Stimulated activated CD8-positive, alpha-beta memory T cell treated with anti-CD3 and anti-CD28 coated beads, Interleukin-2, amount 100 ng/mL, for 1 hour (primary cell): Measurements from ENCODE around the gene SSUH2.

ENCODE experiments used
- DNase-seq, 2 donors: peaks; one replicate each; pipeline ENCODE4 v3.0.0-alpha.2; 2020; ENCODE audit warnings: low read depth in 2 of 2

The SSUH2 gene

DNA sequence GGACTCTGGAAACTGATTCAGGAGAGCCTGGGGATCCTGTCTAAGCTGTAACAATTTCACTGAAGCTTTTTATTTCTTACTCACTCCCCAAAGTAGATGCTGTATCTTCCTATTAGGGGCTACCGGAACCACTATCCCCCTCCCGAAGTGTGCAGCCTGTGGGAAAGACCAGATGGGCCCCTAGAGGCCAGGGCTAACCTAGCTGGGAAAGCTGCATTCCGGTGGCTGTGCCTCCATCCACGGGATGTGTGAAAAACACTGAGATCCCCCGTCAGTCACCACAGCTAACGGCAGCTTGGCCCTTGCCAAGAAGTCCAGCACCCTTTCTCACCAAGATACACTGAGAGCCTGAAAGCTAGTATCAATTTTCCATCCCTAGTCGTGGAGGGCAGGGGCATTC lies 3.1 kb downstream of the SSUH2 start:
- no peak for DNase-seq

DNA sequence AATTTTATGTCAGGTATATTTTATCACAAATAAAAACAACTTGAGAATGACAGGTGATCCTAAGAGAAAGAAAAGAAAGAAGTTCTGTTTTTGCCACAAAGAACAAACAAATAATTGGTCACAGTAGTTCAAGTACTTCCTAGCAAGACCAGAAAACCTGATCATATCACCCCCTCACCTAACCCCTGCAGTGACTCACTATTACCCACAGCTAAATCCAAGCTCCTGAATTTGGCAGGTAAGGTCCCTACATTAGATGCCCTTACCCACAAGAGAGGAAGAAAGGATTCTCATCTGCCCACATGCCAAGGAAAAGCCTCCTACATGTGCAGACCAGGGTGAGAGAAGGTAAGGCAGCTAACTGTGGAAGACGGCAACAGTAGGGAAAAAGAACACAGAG lies 4.4 kb downstream of the SSUH2 start:
- no peak for DNase-seq

DNA sequence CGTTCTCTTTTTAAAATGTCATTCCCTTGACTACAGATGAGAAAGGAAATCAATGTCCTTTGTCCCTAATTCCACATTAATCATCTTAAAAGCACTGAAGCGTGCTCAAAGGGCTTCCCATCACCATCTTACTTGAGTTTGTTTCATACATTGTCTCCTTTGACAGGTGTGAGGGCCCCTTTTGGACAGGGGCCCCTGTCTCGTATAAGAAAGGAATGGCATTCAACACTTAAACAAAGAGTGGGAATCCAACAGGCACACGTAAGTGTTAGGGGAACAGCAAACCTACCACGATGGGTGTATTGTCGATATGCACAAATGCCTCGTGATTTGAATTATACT lies 5.0 kb downstream of the SSUH2 start:
- DNase-seq = no peak

DNA sequence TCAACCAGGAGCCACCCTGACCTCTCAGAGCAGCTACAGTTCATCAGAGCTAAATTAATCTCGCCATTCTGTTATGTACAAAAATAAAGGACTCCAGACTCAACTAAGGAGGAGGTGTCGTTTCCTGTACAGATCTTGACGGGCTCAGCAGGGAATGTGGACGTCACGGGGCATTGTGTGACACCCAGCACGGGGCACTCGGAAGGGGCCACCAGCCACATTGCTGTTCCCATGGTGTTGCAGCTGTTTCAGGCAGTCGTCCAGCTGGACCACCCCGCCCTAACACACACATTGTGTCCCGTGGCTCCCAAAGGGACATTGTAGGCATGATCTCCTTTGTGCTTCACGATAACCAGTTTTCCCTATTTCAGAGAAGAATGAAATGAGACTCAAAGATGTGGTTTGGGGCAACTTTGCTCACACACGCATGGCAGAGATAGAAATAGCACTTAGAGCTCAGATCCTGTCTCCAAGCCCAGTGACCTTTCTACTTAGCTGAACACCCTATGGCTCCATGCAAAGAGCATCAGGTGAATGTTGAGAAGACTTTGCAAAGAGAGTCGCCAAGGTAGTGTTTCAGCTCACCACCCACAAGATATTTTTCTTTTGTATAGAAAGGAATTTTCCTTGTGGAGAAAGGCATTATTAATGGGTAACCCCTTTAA lies 5.5 kb downstream of the SSUH2 start:
- no peak for DNase-seq

DNA sequence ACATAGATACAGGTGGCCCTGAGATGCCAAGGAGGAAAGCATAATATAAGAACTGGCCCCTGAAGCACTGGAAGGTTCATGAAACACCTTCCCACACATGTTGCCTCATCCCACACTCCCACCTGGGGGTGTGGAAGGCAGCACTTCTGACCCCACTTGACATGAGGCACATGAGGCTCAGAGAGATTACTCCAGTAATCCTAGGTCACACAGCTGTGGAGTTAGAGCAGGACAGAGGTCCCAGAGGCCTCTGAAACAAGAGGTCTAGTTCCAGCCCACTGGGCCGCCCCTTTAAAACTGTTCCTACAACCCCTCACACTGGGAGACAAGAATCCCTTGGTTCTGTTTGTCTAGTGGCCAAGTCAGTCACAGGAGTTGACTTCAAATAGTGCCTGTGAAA lies 7.2 kb downstream of the SSUH2 start:
- no peak for DNase-seq

DNA sequence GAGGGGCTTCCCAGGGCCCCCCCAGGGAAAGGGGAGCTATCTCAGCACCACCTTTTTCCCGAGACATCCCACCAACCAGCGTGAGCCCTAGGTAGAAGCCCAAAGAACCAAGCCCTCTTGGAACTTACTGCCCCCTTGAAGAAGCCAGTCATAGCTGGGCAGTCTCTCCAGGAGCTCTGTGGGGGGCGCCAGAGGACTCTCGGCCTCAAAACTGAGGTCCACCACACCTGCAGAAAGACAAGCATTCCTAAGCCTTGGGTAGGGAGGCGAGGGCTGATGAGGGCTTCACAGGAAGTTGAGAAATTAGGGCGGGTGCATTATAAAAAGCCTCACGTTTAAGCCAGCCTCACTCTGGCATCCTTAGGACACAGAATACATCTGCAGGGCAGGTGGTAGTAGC lies 9.0 kb downstream of the SSUH2 start:
- DNase-seq = no peak

DNA sequence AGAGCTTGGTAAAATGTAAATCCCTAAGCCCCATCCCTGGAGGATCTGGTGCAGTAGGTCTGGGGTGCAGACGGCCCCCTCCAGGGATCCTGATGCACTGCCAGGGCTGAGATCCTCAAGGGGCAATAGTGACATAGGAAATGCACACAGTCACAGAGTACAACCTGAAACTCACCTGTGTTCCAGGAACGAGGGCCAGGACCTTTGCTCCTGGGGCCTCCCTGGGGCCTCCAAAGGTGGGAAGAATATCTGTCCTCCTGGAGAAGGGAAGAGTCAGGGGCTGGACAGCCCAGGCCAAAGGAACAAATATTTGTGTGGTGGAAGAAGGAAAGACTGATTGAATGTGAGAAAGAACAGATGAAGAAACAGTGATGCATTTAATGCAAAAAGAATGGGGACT lies 9.5 kb downstream of the SSUH2 start:
- DNase-seq = no peak

DNA sequence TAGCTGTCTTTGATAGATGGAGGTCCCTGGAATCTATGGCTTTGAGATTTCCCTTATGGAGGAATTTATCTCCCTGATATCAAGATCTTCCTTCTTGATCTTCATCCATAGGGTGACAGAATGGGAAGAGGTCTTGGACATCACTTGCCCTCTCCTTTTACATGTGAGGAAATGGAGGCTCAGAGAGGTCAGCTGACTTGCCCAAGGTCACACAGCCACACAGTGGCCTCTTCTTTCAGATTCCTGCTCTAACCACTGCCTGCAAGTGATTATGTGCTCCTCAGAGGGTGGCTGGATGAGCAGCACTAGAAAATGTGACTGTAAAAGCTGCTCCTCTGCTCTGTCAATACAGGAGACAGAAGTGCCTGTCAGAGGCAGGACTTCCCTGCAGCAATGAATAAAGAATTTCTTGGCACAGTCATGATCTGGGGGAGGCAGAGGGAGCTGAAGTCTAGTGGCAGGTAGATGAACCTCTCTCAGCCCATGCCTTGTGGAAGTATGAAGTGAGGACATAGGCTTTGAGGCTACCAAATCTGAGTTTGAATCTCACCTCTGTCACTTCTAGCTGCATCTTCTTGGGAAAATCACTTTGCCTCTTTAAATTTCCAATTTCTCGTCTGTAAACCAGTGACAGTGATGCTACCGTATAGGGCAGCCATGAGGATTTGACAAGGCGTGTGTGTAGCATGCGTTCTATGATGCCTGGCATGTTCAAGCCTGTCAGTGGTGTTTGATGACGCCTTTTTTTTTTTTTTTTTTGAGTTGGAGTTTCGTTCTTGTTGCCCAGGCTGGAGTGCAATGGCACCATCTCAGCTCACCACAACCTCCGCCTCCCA lies 12.0 kb downstream of the SSUH2 start:
- DNase-seq = no peak

DNA sequence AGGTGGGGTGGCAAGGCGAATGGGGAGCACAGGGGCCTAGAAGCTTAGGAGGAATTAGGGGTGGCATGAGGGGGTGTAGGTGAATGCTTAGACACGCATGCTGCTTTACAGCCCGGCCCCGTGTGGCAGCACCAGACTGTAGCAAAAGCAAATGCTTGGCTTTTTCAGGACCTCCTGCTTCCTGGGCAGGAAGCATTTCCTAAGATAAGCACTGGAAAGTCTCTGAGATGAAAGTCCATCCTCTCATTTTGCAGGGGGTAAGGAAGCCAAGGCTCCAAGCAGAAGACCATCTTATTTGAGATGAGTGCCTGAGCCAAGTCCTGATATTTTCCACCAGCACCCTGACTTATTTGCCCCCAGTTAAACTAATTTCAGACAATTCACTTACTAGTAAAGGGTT lies 12.9 kb downstream of the SSUH2 start:
- no peak for DNase-seq

DNA sequence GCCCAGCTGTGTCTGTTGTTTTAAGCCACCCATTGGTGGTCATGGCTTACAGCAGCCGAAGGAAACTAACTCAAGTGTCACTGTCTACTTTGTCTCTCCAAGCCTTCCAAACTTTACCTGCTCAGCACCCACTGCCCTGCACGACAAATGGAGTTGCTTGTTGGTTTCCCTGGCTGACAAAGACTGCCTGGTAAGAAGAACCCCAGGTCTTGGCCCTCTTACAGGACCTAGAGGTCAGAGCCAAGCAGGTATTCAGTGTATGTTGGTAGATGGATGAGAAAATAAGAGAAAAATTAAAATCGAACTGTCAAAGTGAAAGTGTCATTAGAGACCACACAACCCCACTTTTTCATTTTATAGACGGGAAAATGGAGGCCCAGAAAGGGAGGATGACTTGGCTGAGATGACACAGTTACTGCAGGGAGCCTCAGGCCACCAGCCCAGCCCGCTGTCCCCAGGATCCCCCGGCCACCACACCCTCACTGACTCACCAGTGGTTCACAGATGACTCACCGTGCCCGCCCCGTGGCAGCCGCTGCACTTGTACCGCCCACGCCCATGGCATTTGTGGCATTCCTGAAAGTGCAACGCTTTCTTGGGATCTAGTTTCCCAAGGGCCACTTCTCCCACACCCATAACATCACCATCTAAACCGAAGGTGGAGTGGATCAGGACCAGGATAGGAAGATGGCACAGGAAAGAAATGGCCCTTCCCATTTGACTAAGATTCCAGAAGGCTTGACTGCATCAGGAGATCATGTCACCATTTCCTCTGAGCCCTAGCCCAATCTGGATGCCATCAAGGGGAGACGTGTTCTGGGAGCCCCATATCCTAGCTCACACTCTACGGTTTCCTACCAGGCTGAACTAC lies 15.2 kb downstream of the SSUH2 start:
- peak in 1 of 2 donors; percentile 54 for DNase-seq

DNA sequence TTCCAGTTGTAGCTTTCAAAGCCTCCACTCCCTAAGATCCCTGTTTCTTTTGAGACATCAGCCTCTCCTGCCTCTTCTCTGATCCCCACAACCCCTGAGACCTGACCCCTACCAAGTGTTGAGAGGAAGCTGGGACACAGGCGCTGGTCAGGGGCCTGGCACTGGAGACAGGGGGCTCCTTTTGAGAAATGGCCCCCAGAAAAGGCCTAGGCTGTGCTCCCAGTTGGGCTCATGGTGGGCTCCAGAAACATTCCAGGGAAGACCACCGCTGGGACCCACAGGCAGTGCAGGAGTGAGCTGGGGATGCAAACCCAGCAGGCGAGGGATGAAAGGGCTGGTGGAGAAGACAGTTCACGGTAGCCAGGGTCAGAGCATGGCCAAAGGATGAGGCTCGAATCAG lies 16.6 kb downstream of the SSUH2 start:
- no peak for DNase-seq

DNA sequence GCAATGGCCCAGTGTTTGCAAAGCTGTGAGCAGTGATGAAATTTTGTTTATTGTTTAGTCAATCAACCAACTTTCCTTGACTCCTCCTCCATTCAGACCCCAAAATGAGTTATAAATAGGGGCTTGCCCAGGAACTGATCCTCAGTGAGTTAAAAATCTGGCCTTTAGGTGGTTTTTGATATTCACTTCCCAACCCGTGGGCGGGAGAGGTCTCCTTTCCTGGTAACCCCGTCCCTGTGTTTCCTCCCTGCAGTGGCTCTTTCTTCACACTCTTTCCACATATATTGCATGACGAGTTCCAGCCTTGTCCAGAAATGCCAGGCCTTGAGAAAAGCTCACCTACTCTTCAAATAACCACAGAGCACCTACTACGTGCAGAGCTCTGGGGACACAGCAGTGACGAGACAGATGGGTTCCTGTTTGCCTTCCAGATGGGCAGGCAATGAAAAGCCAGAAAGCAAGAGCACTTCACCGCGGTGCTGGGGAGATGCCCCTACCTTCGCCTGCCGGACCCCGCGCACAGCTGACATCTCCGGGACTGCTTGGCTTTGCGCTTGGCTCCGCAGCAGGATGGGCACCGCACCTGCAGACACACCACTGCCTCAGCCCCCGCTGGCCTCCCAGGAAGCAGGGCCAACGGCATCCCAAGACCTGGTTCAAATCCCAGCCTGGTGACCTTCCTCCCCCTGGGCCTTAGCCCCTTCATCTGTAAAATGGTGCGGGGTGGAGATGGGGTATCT lies 17.2 kb downstream of the SSUH2 start:
- DNase-seq = no peak

DNA sequence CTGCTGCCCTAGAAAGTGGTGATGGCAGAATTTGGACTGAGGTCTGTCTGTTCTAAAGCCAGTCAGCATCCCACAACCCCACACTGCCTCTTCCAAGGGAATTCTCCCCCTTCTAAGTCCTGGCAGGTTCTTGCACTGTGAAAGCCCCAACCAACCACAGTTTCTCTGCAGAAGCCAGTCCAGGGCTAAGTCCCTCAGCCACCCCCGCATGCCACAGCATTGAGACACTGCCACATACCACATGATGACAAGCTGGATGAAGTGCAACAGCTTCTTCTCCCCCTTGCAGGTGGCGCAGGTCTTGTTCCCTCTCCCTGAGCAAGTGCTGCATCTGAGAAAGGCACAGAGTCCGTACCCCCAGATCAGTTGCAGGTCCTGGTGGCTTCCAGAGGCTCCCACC lies 18.6 kb downstream of the SSUH2 start:
- DNase-seq = no peak

DNA sequence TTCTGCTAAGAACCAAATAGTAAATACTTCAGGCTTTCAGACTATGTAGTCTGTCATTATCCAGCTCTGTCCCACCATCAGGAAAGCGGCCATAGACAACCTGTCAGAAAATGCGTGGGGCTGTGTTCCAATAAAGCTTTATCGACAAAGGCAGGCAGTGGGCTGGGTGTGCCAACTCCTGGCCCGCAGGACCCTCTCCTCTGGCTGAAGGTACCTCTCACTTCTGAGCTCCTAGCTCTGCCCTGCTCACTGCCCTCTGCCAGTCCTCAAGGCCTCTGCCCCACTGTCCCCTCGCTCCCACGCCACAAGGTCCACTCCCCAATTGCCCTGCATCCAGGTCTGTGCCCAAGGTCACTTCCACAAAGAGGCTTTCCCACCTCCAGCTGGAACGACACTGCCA lies 20.0 kb downstream of the SSUH2 start:
- DNase-seq = no peak

DNA sequence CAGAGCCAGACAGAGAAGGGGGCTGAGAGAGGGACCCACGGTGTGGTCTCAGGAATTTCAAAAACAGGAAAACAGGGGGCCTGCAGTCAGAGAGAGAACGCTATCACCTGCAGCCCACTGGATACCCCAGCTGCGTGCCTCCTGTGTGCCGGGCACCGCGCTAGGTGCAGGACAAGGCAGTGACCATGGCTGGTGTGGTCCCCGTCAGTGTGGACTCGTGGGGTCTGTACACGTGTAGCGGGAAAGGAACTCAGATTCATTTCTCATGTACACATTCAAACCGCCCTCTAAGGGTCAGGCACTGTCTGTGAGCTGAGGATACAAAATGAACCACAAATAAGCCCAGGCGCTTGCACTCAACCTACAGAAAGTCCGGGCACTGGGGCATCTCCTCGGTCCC lies 20.9 kb downstream of the SSUH2 start:
- no peak for DNase-seq

DNA sequence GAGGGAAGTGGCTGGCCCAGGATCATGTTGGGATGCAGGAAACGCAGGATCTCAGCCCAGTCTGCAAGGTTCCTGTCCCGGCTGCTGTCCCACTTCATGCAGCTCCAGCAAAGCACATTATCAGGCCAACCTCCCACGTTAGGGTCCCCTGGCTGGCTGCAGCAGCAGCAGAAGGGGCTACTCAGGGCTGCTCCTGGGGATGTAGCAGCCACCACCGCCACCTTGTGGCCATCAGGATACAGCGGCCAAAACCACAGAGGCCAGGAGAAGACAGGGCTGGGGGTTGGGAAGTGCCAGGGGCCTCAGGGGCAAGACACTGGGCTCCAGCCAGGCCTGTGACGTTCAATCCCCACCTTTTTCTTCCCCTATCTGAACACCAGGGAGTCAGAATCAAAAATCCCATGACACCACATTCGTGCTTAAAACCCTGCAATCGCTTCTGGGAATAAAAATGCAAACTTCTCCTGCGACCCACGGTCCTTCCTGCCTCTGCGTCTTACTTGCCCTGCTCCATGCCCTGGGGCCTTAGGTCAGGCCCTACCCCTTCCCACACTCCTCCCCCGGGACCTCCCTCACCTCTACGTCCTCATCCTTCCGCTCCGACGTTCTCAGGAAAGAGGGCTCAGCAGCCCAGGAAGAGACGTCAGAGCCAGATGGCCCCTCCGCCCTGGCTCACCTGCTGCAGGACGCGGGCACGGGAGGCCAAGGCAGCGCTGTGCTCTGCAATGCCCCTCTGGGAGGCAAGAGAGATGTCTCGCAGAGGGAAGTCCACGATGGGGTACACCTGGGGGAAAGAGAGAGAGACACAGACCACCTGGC lies 21.5 kb downstream of the SSUH2 start:
- peak in 1 of 2 donors; percentile 12 for DNase-seq

DNA sequence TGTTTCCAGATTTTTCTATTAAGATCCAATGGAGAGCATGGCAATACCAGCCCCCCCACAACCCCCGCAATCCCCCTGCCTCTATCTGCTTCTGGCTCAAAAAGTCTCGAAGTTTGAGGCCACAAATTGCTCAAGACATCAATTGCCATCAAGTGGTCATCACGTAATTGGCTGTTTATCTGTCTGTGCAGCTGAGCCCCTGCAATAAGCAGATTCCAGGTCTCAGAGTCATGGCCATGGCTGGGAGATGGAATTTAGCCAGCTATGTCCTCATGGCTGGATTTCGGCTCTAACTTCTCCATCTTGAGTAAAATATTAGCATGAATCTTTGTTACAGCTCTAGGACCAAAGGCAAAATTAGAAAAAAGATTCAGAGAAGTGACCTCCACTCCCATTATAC lies 22.7 kb downstream of the SSUH2 start:
- no peak for DNase-seq

DNA sequence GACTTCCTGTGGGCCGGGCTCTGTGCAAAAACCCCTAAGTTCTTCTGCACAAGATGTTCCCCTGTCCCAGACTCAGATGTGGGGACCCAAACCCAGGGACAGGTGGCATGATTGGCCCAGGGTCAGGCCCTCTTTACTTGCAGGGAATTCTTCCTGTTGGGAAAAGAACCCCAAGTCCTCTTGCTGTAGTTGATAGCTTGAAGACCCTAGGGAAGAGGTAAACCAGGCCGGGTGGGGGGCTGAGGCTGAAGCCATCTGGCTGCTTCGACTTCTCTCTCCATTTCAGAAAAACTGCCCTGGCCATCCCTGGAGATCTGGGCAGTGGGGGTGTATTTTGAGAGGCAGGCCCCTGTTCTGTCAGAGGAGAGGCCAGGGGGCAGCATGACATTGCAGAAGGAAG lies 23.5 kb downstream of the SSUH2 start:
- no peak for DNase-seq

DNA sequence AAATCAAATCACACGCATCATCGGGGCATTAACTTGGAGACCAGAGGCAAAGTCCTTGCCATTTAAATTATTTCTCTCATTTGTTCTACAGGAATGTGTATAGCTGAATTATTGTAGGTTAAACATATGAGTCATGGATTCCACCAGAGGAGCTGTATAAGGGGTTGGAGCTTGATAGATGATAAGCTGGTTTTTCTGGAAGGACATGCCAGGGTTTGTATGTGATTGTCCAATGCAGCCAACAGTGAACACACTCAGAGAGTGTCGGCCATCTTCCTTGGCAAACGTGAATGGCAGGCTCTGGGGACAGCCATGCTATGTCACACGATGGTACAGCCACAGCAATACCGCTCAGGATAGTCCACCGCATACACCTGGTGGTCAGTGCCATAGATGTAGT lies 25.1 kb downstream of the SSUH2 start:
- no peak for DNase-seq

DNA sequence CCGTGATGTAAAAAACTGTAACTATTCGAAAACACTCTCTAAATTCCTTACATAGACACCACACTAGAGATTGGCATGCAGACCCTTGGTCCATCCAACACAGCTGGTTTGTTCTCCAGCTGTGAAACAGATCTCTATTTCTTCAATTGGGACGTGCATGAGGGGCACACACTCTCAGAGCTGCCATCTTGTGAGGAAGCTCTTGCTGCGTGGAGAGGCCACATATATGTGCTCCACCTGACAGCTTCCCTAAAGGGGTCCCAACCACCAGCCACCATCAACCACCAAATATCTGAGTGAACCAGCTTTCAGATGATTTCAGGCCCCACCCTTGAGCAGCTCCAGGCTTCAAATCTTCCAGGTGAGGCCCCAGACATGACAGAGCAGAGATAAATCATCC lies 25.6 kb downstream of the SSUH2 start:
- no peak for DNase-seq

DNA sequence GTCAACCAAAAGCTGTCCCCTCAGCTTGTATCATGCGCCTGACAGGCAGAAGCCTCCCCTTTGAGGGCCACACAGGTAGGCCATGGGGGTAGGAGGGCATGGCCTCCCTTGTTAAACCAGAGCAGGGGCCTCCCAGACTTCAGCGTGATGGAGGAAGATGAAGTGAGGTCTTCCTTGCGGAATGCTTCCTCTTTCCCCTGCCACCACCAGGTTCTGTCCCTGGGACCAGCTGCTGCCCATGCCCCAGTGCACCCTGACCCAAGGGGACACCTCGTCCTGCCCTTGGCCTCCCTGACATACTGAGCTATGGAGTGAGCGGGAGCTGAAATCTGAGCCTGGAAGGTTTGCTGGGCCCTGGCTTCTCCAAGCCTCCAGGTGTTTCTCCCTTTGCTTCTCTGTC lies 26.7 kb downstream of the SSUH2 start:
- DNase-seq = no peak
